Measurements from ENCODE around the gene THUMPD3. TPM values are rescaled to one million over a fixed set of nuclear protein-coding genes. Genes with fewer than 3 reads are reported as not detected.
A peak's percentile ranks its signal among the peaks of the same experiment; 100 is the strongest.

THUMPD3 gene
- total and polyA plus RNA-seq, 2 of the 13 experiments (the other 11 are each of a cell fraction or from before 2014, with no cell fraction given): 31.2 to 44.1 TPM

GRCh38 chr3:9396632-9397331 lies 33.9 kb downstream of the THUMPD3 start (continued):
- TF ChIP-seq FOXO4 (CRISPR knock-in tag; conservative IDR thresholded peaks at IDR 0.05): no peak
- TF ChIP-seq ZNF17 (CRISPR knock-in tag; IDR thresholded peaks at IDR 0.05): no peak
- TF ChIP-seq ZFP1 (CRISPR knock-in tag; IDR thresholded peaks at IDR 0.05): no peak
- TF ChIP-seq RAD21 (CRISPR knock-in tag; IDR thresholded peaks at IDR 0.05): peak; percentile 54
- TF ChIP-seq ZXDC (CRISPR knock-in tag; IDR thresholded peaks at IDR 0.05): peak; percentile 95
- TF ChIP-seq ATF4 (CRISPR knock-in tag; IDR thresholded peaks at IDR 0.05): peak in 1 of 2 experiments; percentile 36; a peak in 2 of 4 replicates
- TF ChIP-seq ZSCAN31 (CRISPR knock-in tag; IDR thresholded peaks at IDR 0.05; ENCODE audit: low read depth): peak; percentile 60; the same call in 1 of the 2 replicates
- TF ChIP-seq DPF2 (CRISPR knock-in tag; IDR thresholded peaks at IDR 0.05; ENCODE audit: borderline replicate concordance, low read depth): no peak
- peak; percentile 97 for TF ChIP-seq BHLHE40 (IDR thresholded peaks at IDR 0.05; ENCODE audit: low read length)
- peak; percentile 95 for TF ChIP-seq ZNF792 (CRISPR knock-in tag; IDR thresholded peaks at IDR 0.05)
- TF ChIP-seq ZNF24 (IDR thresholded peaks at IDR 0.05): 0 out of 2 replicates have a peak, but pooled peaks have one; percentile 21
- TF ChIP-seq ZNF879 (CRISPR knock-in tag; IDR thresholded peaks at IDR 0.05): no peak; the same call in 1 of the 2 replicates
- 0 out of 2 replicates have a peak, but pooled peaks have one; percentile 26 for TF ChIP-seq SMYD3 (CRISPR knock-in tag; IDR thresholded peaks at IDR 0.05)
- no peak; the same call in 1 of the 2 replicates for TF ChIP-seq ZBTB8A (CRISPR knock-in tag; IDR thresholded peaks at IDR 0.05; ENCODE audit: borderline replicate concordance, low read depth)
- no peak for TF ChIP-seq ZNF670 (CRISPR knock-in tag; IDR thresholded peaks at IDR 0.05; ENCODE audit: borderline replicate concordance)
- TF ChIP-seq CC2D1A (CRISPR knock-in tag; IDR thresholded peaks at IDR 0.05): no peak
- TF ChIP-seq TRIM22 (IDR thresholded peaks at IDR 0.05): no peak
- peak; percentile 52; the same call in 1 of the 2 replicates for TF ChIP-seq ZNF788 (CRISPR knock-in tag; IDR thresholded peaks at IDR 0.05; ENCODE audit: borderline replicate concordance)
- TF ChIP-seq ZNF432 (CRISPR knock-in tag; IDR thresholded peaks at IDR 0.05; ENCODE audit: borderline replicate concordance): no peak
- no peak for TF ChIP-seq SNAI1 (CRISPR knock-in tag; IDR thresholded peaks at IDR 0.05; ENCODE audit: borderline replicate concordance)
- TF ChIP-seq ZNF430 (CRISPR knock-in tag; IDR thresholded peaks at IDR 0.05): no peak; the same call in 1 of the 2 replicates
- TF ChIP-seq PRMT3 (CRISPR knock-in tag; IDR thresholded peaks at IDR 0.05; ENCODE audit: borderline replicate concordance, low read depth): no peak; the same call in 1 of the 2 replicates
- peak; percentile 97 for TF ChIP-seq ZMAT3 (CRISPR knock-in tag; conservative IDR thresholded peaks at IDR 0.05)
- TF ChIP-seq MTF2 (CRISPR knock-in tag; IDR thresholded peaks at IDR 0.05; ENCODE audit: borderline replicate concordance): no peak; the same call in 1 of the 2 replicates

Measured in HepG2 (cell line).